C4-2B (cell line): Measurements from ENCODE around the gene GTF3C2.

Source experiments
- ZFX ChIP-seq: fragments of 450-650 bp; IDR thresholded peaks from 2 replicates; pipeline ENCODE4 v1.6.1; 2017
- TF ChIP-seq, protein P1 (sequence below): fragments of 450-650 bp; conservative IDR thresholded peaks from 2 replicates; pipeline ENCODE4 v1.5.1; 2017; ENCODE audit warnings: mild to moderate bottlenecking

- TF ChIP-seq, protein P1, sequence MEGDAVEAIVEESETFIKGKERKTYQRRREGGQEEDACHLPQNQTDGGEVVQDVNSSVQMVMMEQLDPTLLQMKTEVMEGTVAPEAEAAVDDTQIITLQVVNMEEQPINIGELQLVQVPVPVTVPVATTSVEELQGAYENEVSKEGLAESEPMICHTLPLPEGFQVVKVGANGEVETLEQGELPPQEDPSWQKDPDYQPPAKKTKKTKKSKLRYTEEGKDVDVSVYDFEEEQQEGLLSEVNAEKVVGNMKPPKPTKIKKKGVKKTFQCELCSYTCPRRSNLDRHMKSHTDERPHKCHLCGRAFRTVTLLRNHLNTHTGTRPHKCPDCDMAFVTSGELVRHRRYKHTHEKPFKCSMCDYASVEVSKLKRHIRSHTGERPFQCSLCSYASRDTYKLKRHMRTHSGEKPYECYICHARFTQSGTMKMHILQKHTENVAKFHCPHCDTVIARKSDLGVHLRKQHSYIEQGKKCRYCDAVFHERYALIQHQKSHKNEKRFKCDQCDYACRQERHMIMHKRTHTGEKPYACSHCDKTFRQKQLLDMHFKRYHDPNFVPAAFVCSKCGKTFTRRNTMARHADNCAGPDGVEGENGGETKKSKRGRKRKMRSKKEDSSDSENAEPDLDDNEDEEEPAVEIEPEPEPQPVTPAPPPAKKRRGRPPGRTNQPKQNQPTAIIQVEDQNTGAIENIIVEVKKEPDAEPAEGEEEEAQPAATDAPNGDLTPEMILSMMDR = no peak
- TF ChIP-seq ZFX = no peak
These were observed 36.7 kb upstream of the GTF3C2 start for GRCh38 chr2:27393225-27393624.
